Caco-2 (cell line): Measurements from ENCODE around the gene ACTG1. TPM values are rescaled to one million over a fixed set of nuclear protein-coding genes. Genes with fewer than 3 reads are reported as not detected.

Experiments
- BruUV-seq: library from RNA; stranded (reverse); fragments of 400-500 nt; replicated peaks from 2 replicates; lab custom pipeline; 2021; lab: Mats Ljungman, UMichigan
- CTCF ChIA-PET: fragments of 300-600 bp; sonication (Branson Sonifier 250); formaldehyde crosslinking; loops from one replicate; lab custom pipeline; 2022; ENCODE audit warnings: antibody characterized with exemption; lab: Charles Lee
- POLR2A ChIA-PET: fragments of 300-600 bp; sonication (Branson Sonifier 250); formaldehyde crosslinking; loops from one replicate; lab custom pipeline; 2022; ENCODE audit warnings: antibody characterized with exemption; lab: Charles Lee
- DNase-seq, 2 experiments: peaks; one replicate each; pipeline versions ENCODE4 v3.0.0 to v3.0.0-alpha.2; 2020 to 2022
- H3K27me3 ChIP-seq: replicated peaks from 2 replicates; pipeline ENCODE4 v1.6.0; 2011; ENCODE audit warnings: low read length; ENCODE audit not compliant: control insufficient read depth, insufficient read depth
- H3K36me3 ChIP-seq: 2 replicates; pipeline ENCODE4 v1.5.1; 2011; ENCODE audit warnings: low read length; ENCODE audit not compliant: control insufficient read depth, insufficient read depth
- H3K4me1 ChIP-seq: fragments of 250-450 bp; sonication (Bioruptor Pico); 2 replicates; pipeline ENCODE4 v1.5.1; 2020; ENCODE audit warnings: mild to moderate bottlenecking
- H3K4me3 ChIP-seq: 2 replicates; pipeline ENCODE4 v1.5.1; 2011; ENCODE audit warnings: low read depth, mild to moderate bottlenecking, control low read depth, low read length
- H3K9me3 ChIP-seq: fragments of 250-450 bp; sonication (Bioruptor Pico); 2 replicates; pipeline ENCODE4 v1.5.1; 2020; ENCODE audit warnings: mild to moderate bottlenecking, moderate library complexity
- H3K27ac Mint-ChIP-seq: one replicate; pipeline ENCODE4 v1.8.0; 2022; ENCODE audit warnings: mixed read lengths; ENCODE audit not compliant: unreplicated experiment
- H3K27me3 Mint-ChIP-seq: one replicate; pipeline ENCODE4 v1.8.0; 2022; ENCODE audit warnings: mixed read lengths; ENCODE audit not compliant: insufficient read depth, unreplicated experiment
- H3K36me3 Mint-ChIP-seq: one replicate; pipeline ENCODE4 v1.8.0; 2022; ENCODE audit warnings: mild to moderate bottlenecking, mixed read lengths; ENCODE audit not compliant: insufficient read depth, unreplicated experiment
- H3K4me1 Mint-ChIP-seq: one replicate; pipeline ENCODE4 v1.8.0; 2022; ENCODE audit warnings: low read depth, mixed read lengths; ENCODE audit not compliant: unreplicated experiment
- H3K4me3 Mint-ChIP-seq: one replicate; pipeline ENCODE4 v1.8.0; 2022; ENCODE audit warnings: mild to moderate bottlenecking, moderate library complexity, mixed read lengths; ENCODE audit not compliant: unreplicated experiment
- H3K9me3 Mint-ChIP-seq: one replicate; pipeline ENCODE4 v1.8.0; 2022; ENCODE audit warnings: mixed read lengths; ENCODE audit not compliant: unreplicated experiment
- intact Hi-C: fragments of 100-400 bp; cut with micrococcal nuclease; formaldehyde crosslinking; loops from one replicate; pipeline ENCODE4 v1.10.0; 2022; ENCODE audit not compliant: unreplicated experiment
- total RNA-seq: library from RNA; stranded (reverse); gene quantifications from 2 replicates; pipeline ENCODE4 v1.2.3, GENCODE V29; 2022
- TF ChIP-seq, protein P1 (sequence below), 2 experiments: fragments of 200-600 bp in 1 of 2; IDR thresholded peaks; 1 replicate in 1 of 2; 2 replicates in 1 of 2; pipeline versions ENCODE4 v1.5.1 to v1.8.0; 2011 to 2022; ENCODE audit warnings: antibody characterized with exemption in 1 of 2, control low read depth in 1 of 2, inconsistent platforms in 1 of 2, low read depth in 1 of 2, low read length in 1 of 2, mild to moderate bottlenecking in 1 of 2, moderate library complexity in 1 of 2; ENCODE audit not compliant: insufficient read depth in 1 of 2, severe bottlenecking in 1 of 2, unreplicated experiment in 1 of 2

The ACTG1 gene
- total RNA-seq, 1 experiment from 2014 or later, result 1,436 TPM

- H3K36me3 ChIP-seq, result no peaks in the 10 kb centered on the region
- Mint-ChIP-seq H3K4me3 (peak overlapping the region; percentile 60), H3K4me1 (peaks cover 6% of the 10 kb centered on the region), H3K27me3 (no peaks in the 10 kb centered on the region), H3K9me3 (no peaks in the 10 kb centered on the region), H3K27ac (peak overlapping the region; percentile 69), H3K36me3 (no peaks in the 10 kb centered on the region)
- no peaks in the 10 kb centered on the region for H3K27me3 ChIP-seq
- TF ChIP-seq, protein P1, sequence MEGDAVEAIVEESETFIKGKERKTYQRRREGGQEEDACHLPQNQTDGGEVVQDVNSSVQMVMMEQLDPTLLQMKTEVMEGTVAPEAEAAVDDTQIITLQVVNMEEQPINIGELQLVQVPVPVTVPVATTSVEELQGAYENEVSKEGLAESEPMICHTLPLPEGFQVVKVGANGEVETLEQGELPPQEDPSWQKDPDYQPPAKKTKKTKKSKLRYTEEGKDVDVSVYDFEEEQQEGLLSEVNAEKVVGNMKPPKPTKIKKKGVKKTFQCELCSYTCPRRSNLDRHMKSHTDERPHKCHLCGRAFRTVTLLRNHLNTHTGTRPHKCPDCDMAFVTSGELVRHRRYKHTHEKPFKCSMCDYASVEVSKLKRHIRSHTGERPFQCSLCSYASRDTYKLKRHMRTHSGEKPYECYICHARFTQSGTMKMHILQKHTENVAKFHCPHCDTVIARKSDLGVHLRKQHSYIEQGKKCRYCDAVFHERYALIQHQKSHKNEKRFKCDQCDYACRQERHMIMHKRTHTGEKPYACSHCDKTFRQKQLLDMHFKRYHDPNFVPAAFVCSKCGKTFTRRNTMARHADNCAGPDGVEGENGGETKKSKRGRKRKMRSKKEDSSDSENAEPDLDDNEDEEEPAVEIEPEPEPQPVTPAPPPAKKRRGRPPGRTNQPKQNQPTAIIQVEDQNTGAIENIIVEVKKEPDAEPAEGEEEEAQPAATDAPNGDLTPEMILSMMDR (IDR thresholded peaks at IDR 0.05; ENCODE audit: insufficient read depth in 1 of 2, low read depth in 1 of 2, low read length in 1 of 2, severe bottlenecking in 1 of 2, unreplicated experiment in 1 of 2), result no peak
- H3K9me3 ChIP-seq, result no peaks in the 10 kb centered on the region
- intact Hi-C loops, result no loop called here
- no peak overlapping the region for H3K4me3 ChIP-seq
- CTCF ChIA-PET, result interaction anchor here (0.5 to 0.6 kb wide), 2 partner anchors 94 to 238 kb away, joined by 3 read pairs; partner anchors contain the start of gene BAHCC1
- peaks cover 12% of the 10 kb centered on the region for H3K4me1 ChIP-seq
- BruUV-seq, result no TSS peak
- POLR2A ChIA-PET, result interaction anchor here (0.6 kb wide), 1 partner anchor 267 kb away, joined by 5 read pairs; the partner anchor contains the start of gene CEP131
- no peak for DNase-seq
Observed at GRCh38 chr17:81489012-81489997, 23.3 kb downstream of the ACTG1 start.

GRCh38 chr17:81488276-81488860, 24.2 kb downstream of the ACTG1 start:
- Mint-ChIP-seq H3K36me3 (no peaks in the 10 kb centered on the region), H3K4me3 (peak overlapping the region; percentile 60), H3K27ac (no peak overlapping the region), H3K9me3 (no peaks in the 10 kb centered on the region), H3K27me3 (no peaks in the 10 kb centered on the region), H3K4me1 (peaks cover 6% of the 10 kb centered on the region)
- intact Hi-C loops, result no loop called here
- CTCF ChIA-PET, result interaction anchor here (0.6 kb wide), 1 partner anchor 93 kb away, joined by 3 read pairs; the partner anchor contains the start of gene BAHCC1
- no peaks in the 10 kb centered on the region for H3K9me3 ChIP-seq
- no peak for DNase-seq
- peaks cover 19% of the 10 kb centered on the region for H3K4me1 ChIP-seq
- TSS peak; percentile 51 for BruUV-seq
- H3K36me3 ChIP-seq, result no peaks in the 10 kb centered on the region
- peak overlapping the region; percentile 89 for H3K4me3 ChIP-seq
- POLR2A ChIA-PET, result no interaction called here
- TF ChIP-seq, protein P1 (IDR thresholded peaks at IDR 0.05; ENCODE audit: insufficient read depth in 1 of 2, low read depth in 1 of 2, low read length in 1 of 2, severe bottlenecking in 1 of 2, unreplicated experiment in 1 of 2), result no peak
- no peaks in the 10 kb centered on the region for H3K27me3 ChIP-seq
